Embryonic facial prominence (tissue), 1 donor: ENCODE data around the gene ST3GAL6.

ENCODE experiments used
- DNase-seq: peaks from one replicate; pipeline ENCODE4 v3.0.0-alpha.2; 2016; ENCODE audit errors: extremely low spot score

Gene ST3GAL6

GRCh38 chr3:98740324-98740723 is 22.8 kb upstream of the ST3GAL6 start:
- no peak for DNase-seq

GRCh38 chr3:98741121-98741716 is 21.9 kb upstream of the ST3GAL6 start:
- DNase-seq: no peak

GRCh38 chr3:98743071-98743470 is 20.1 kb upstream of the ST3GAL6 start:
- DNase-seq: no peak

- no peak for DNase-seq
These were observed 18.9 kb upstream of the ST3GAL6 start for GRCh38 chr3:98744283-98744682.

- DNase-seq: no peak
These were observed 17.4 kb upstream of the ST3GAL6 start for GRCh38 chr3:98745718-98746117.

- DNase-seq: no peak
These were observed 17.0 kb upstream of the ST3GAL6 start for GRCh38 chr3:98746122-98746521.

GRCh38 chr3:98746882-98747281 is 16.3 kb upstream of the ST3GAL6 start:
- no peak for DNase-seq

- DNase-seq: no peak
These were observed 12.7 kb upstream of the ST3GAL6 start for GRCh38 chr3:98750276-98750919.

GRCh38 chr3:98754483-98754882 is 8.7 kb upstream of the ST3GAL6 start:
- no peak for DNase-seq

GRCh38 chr3:98755601-98756000 is 7.5 kb upstream of the ST3GAL6 start:
- no peak for DNase-seq

GRCh38 chr3:98759629-98760028 is 3.5 kb upstream of the ST3GAL6 start:
- DNase-seq: no peak

GRCh38 chr3:98761643-98762229 is 1.4 kb upstream of the ST3GAL6 start:
- DNase-seq: no peak

- no peak for DNase-seq
These were observed 779 bp downstream of the ST3GAL6 start for GRCh38 chr3:98763819-98764418.

GRCh38 chr3:98764472-98764884 is 1.3 kb downstream of the ST3GAL6 start:
- DNase-seq: no peak

- no peak for DNase-seq
These were observed 2.6 kb downstream of the ST3GAL6 start for GRCh38 chr3:98765721-98766120.

- no peak for DNase-seq
These were observed 3.8 kb downstream of the ST3GAL6 start for GRCh38 chr3:98766924-98767323.

- DNase-seq: no peak
These were observed 5.8 kb downstream of the ST3GAL6 start for GRCh38 chr3:98768961-98769360.

GRCh38 chr3:98769448-98769847 is 6.3 kb downstream of the ST3GAL6 start:
- no peak for DNase-seq

- DNase-seq: no peak
These were observed 7.3 kb downstream of the ST3GAL6 start for GRCh38 chr3:98770261-98771039.

GRCh38 chr3:98772022-98772421 is 8.9 kb downstream of the ST3GAL6 start:
- DNase-seq: no peak

- DNase-seq: no peak
These were observed 12.5 kb downstream of the ST3GAL6 start for GRCh38 chr3:98775459-98776139.

GRCh38 chr3:98776140-98776493 is 13.0 kb downstream of the ST3GAL6 start:
- no peak for DNase-seq
